ENCODE measurements around the gene INPP5A.

Gene INPP5A

DNA sequence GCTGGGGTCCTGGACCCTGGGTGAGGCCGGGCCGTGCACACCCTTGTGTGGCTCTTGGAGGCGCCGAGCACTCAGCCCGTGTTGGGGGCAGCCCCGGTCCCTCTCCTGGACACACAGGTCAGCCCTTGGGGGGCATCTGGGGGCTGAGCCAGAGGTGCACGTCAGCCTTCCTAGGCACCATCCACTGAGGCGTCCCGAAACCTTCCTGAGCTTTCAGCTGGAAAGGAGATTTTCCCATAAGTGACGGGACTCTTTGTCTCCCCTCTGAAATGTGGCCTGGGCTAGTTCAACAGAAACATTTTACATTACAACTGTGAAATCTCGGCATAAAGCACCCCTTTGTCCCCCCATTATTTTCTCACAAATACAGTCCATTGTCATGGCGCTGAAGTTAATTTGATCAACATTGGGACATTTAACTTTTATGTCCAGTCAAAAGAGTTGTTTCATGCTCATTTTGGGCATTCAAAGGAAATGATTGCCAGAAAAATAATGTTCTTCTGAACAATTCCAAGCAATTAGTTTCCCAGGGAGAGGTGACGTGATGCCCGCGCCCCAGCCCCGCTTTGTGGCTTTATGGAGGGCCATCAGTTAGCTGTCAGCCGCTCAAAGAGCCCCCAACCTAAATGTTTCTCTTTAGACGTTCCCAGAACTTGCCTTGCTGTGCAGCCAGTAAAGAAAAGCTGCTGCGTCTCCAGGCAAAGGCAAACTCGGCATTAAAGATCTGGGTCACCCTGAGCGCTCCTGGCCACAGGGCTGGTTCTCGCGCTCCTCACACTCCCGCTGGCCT is 177.6 kb downstream of the INPP5A start:
- DNase-seq (ENCODE audit: extremely low read depth, low read depth), result no peak
- no peak for TF ChIP-seq CTCF (IDR thresholded peaks at IDR 0.05; ENCODE audit: low read depth, low read length)

GRCh38 chr10:132715776-132716680 is 178.4 kb downstream of the INPP5A start:
- no peak for DNase-seq (ENCODE audit: extremely low read depth, low read depth)
- no peak for TF ChIP-seq CTCF (IDR thresholded peaks at IDR 0.05; ENCODE audit: low read depth, low read length)

GRCh38 chr10:132716691-132717490 is 179.3 kb downstream of the INPP5A start:
- TF ChIP-seq CTCF (IDR thresholded peaks at IDR 0.05; ENCODE audit: low read depth, low read length), result no peak
- no peak for DNase-seq (ENCODE audit: extremely low read depth, low read depth)

DNA sequence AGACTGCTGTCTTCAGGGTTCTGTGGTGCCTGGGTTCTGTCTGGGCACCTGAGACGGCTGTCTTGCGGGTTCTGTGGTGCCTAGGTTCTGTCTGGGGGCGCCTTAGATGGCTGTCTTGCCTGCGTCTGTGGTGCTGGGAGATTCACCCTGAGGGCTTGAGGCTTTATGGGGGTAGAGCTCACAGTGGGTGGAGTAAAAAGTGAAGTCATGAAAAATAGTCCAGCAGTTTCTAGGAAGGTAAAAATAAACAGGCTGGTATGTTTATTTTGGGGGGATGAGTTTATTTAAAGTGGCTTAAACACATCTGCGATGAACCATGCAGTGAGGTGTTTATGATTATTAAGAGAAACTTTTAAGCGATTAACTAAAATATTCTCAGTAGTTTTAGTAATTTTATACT is 184.1 kb downstream of the INPP5A start:
- no peak for TF ChIP-seq CTCF (IDR thresholded peaks at IDR 0.05; ENCODE audit: low read depth, low read length)

DNA sequence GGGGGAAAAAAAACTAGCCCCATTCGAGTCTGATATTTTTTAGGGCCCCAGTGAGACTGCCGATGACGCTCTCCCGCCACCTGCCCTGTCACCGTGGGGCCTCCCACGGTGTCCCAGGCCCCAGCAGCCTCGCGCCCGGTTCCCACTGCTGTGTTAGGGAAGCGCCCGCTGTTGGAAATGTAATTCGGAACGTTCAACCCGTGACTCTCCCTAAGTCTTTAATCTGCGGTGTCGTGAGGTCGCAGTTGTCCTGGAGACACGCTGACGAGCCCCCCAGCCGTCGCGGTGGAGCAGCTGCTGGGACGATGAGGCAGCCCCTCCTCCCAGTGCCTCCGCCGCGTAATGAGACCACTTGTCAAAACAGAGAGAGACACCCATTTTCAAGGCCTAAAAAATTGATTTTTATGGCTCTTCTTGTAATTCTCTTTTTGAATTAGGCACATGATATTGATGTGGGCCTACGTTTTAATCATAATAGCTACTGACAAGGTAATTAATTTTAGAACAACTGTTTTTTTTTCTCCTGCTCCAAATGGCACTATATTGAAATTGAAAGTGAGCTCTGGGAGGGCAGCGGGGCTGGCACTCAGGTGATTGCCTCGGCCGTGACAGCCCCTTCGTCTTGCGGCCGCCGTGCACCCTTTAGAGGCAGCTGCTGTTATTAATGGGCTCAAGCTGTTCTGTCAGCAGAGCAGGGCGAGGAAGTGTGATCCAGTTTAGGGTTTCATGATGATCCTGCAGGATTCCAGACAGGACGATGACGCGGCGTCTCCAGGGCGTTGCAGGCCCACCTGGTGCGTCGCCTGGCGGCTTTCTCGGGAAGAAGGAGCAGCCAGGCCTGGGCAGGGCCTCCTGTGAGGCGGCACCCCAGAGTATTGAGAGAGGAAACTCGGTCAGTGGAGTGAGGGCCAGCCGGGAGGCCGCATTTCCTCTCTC is 185.1 kb downstream of the INPP5A start:
- DNase-seq (ENCODE audit: extremely low read depth, low read depth), result no peak
- TF ChIP-seq CTCF (IDR thresholded peaks at IDR 0.05; ENCODE audit: low read depth, low read length), result no peak

More for the DNA sequence above, 184.1 kb downstream of the INPP5A start:
- no peak for DNase-seq (ENCODE audit: extremely low read depth, low read depth)

- TF ChIP-seq CTCF (IDR thresholded peaks at IDR 0.05; ENCODE audit: low read depth, low read length), result no peak
- no peak for DNase-seq (ENCODE audit: extremely low read depth, low read depth)
Observed at GRCh38 chr10:132723330-132723970, 185.9 kb downstream of the INPP5A start.

Data from AG09319 (cell line).